OCI-LY3 (cell line): ENCODE data around the gene AUTS2.

Experiments
- H2AFZ ChIP-seq: fragments of 200-600, 300-600 bp; shearing (Covaris generic); 2 replicates; pipeline ENCODE4 v1.6.0; 2014; ENCODE audit warnings: antibody characterized with exemption, low read depth, low read length
- H3K27ac ChIP-seq: fragments of 200-600, 300-600 bp; sonication (generic); 2 replicates; pipeline ENCODE4 v1.5.1; 2014; ENCODE audit warnings: mild to moderate bottlenecking, low read length, moderate library complexity, mixed read lengths
- H3K27me3 ChIP-seq: fragments of 200-600, 300-600 bp; sonication (generic); 2 replicates; pipeline ENCODE4 v1.6.1; 2014; ENCODE audit warnings: low read depth, low read length, mixed read lengths
- H3K36me3 ChIP-seq: fragments of 200-600, 300-600 bp; sonication (generic); replicated peaks from 2 replicates; pipeline ENCODE3; 2014; ENCODE audit warnings: low read depth, low read length, mixed read lengths
- H3K4me1 ChIP-seq: fragments of 300-600, 200-600 bp; sonication (generic); 2 replicates; pipeline ENCODE4 v1.6.1; 2014; ENCODE audit warnings: low read length, mixed read lengths
- H3K4me2 ChIP-seq: fragments of 200-600, 300-600 bp; sonication (generic); 2 replicates; pipeline ENCODE4 v1.6.1; 2014; ENCODE audit warnings: low read length, mixed read lengths
- H3K4me3 ChIP-seq: fragments of 300-600, 200-600 bp; sonication (generic); 2 replicates; pipeline ENCODE4 v1.5.1; 2014; ENCODE audit warnings: antibody characterized with exemption, mild to moderate bottlenecking, low read length, moderate library complexity
- H3K79me2 ChIP-seq: fragments of 300-600, 200-600 bp; shearing (Covaris generic); 2 replicates; pipeline ENCODE4 v1.6.1; 2014; ENCODE audit warnings: mild to moderate bottlenecking, low read length, mixed read lengths
- H3K9ac ChIP-seq: fragments of 300-600, 200-600 bp; shearing (Covaris generic); 2 replicates; pipeline ENCODE4 v1.6.0; 2014; ENCODE audit warnings: mild to moderate bottlenecking, low read length, moderate library complexity
- H3K9me3 ChIP-seq: fragments of 200-600, 300-600 bp; shearing (Covaris generic); 2 replicates; pipeline ENCODE4 v1.6.1; 2014; ENCODE audit warnings: low read length, mixed read lengths; ENCODE audit not compliant: insufficient read depth
- H4K20me1 ChIP-seq: fragments of 200-600, 300-600 bp; sonication (generic); 2 replicates; pipeline ENCODE4 v1.6.1; 2016; ENCODE audit warnings: low read length, mixed read lengths; ENCODE audit not compliant: insufficient read depth
- CTCF ChIP-seq: fragments of 200-600, 300-600 bp; sonication (generic); IDR thresholded peaks from 2 replicates; pipeline ENCODE4 v1.5.1; 2014; ENCODE audit warnings: antibody characterized with exemption, low read length, low read depth
- EZH2phosphoT487 ChIP-seq: fragments of 200-600 bp; shearing (Covaris generic); IDR thresholded peaks from 2 replicates; pipeline ENCODE4 v1.6.1; 2018; ENCODE audit warnings: antibody characterized with exemption, mixed run types, low read depth

AUTS2 gene

GRCh38 chr7:70587739-70588138 lies 989.5 kb downstream of the AUTS2 start:
- H3K27me3 ChIP-seq: no peaks in the 10 kb centered on the region
- no peaks in the 10 kb centered on the region for H3K9me3 ChIP-seq
- H4K20me1 ChIP-seq: no peaks in the 10 kb centered on the region
- H3K79me2 ChIP-seq: no peaks in the 10 kb centered on the region
- H3K9ac ChIP-seq: no peak overlapping the region
- TF ChIP-seq EZH2phosphoT487: no peak
- no peak for TF ChIP-seq CTCF
- no peak overlapping the region for H3K4me2 ChIP-seq
- H3K36me3 ChIP-seq: no peaks in the 10 kb centered on the region
- H2AFZ ChIP-seq: no peak overlapping the region
- no peaks in the 10 kb centered on the region for H3K4me1 ChIP-seq
- no peak overlapping the region for H3K27ac ChIP-seq
- H3K4me3 ChIP-seq: no peak overlapping the region

GRCh38 chr7:70588191-70588921 lies 990.1 kb downstream of the AUTS2 start:
- H3K4me1 ChIP-seq: no peaks in the 10 kb centered on the region
- H2AFZ ChIP-seq: no peak overlapping the region

GRCh38 chr7:70589010-70589409 lies 990.7 kb downstream of the AUTS2 start:
- Histone ChIP-seq H3K9ac (no peak overlapping the region), H2AFZ (no peak overlapping the region), H4K20me1 (no peaks in the 10 kb centered on the region), H3K4me2 (no peak overlapping the region), H3K36me3 (no peaks in the 10 kb centered on the region), H3K4me1 (no peaks in the 10 kb centered on the region), H3K79me2 (no peaks in the 10 kb centered on the region), H3K27me3 (no peaks in the 10 kb centered on the region), H3K9me3 (no peaks in the 10 kb centered on the region), H3K4me3 (no peak overlapping the region), H3K27ac (no peak overlapping the region)
- no peak for TF ChIP-seq EZH2phosphoT487
- no peak for TF ChIP-seq CTCF

More at GRCh38 chr7:70588191-70588921, 990.1 kb downstream of the AUTS2 start:
- no peak for TF ChIP-seq CTCF
- no peak for TF ChIP-seq EZH2phosphoT487
- H3K27me3 ChIP-seq: no peaks in the 10 kb centered on the region
- H3K36me3 ChIP-seq: no peaks in the 10 kb centered on the region
- H3K27ac ChIP-seq: no peak overlapping the region
- no peak overlapping the region for H3K4me3 ChIP-seq
- no peaks in the 10 kb centered on the region for H3K79me2 ChIP-seq
- H3K9ac ChIP-seq: no peak overlapping the region
- H3K4me2 ChIP-seq: no peak overlapping the region
- no peaks in the 10 kb centered on the region for H3K9me3 ChIP-seq
- H4K20me1 ChIP-seq: no peaks in the 10 kb centered on the region

- no peak overlapping the region for H3K27ac ChIP-seq
- no peak overlapping the region for H3K4me3 ChIP-seq
- no peaks in the 10 kb centered on the region for H3K9me3 ChIP-seq
Observed at GRCh38 chr7:70589590-70589989, 991.3 kb downstream of the AUTS2 start.

More at GRCh38 chr7:70589590-70589989, 991.3 kb downstream of the AUTS2 start:
- Histone ChIP-seq H3K36me3 (no peaks in the 10 kb centered on the region), H3K4me1 (no peaks in the 10 kb centered on the region), H3K4me2 (no peak overlapping the region), H2AFZ (no peak overlapping the region), H3K27me3 (no peaks in the 10 kb centered on the region), H4K20me1 (no peaks in the 10 kb centered on the region), H3K79me2 (no peaks in the 10 kb centered on the region), H3K9ac (no peak overlapping the region)
- TF ChIP-seq EZH2phosphoT487 (no peak), CTCF (no peak)
